HepG2 (cell line): Measurements from ENCODE around the gene ITLN1. TPM values are rescaled to one million over a fixed set of nuclear protein-coding genes. Genes with fewer than 3 reads are reported as not detected.
"Not testable (repeated sequence)": the region's sequence is repeated elsewhere in the genome, so short reads cannot be mapped to it uniquely, and the experiment has no call there.

Experiments
- ATAC-seq: fragments of 200-7000 bp; cut with Tn5 transposase; 3 replicates; pipeline ENCODE4 v1.9.1; 2020; ENCODE audit warnings: mild to moderate bottlenecking, moderate library complexity
- BruUV-seq: library from RNA; stranded (reverse); fragments of 400-500 nt; replicated peaks from 2 replicates; lab custom pipeline; 2021; lab: Mats Ljungman, UMichigan
- CTCF ChIA-PET: fragments of 300-600 bp; formaldehyde crosslinking; extraction: SDS; loops from one replicate; lab custom pipeline; 2021; ENCODE audit warnings: low total read pairs, inconsistent platforms, low intra/inter-chr PET ratio; lab: Yijun Ruan, JAX
- POLR2A ChIA-PET: fragments of 350-600 bp; sonication (Branson Sonifier 250); formaldehyde crosslinking; loops from one replicate; lab custom pipeline; 2020; ENCODE audit warnings: antibody characterized with exemption, inconsistent platforms; lab: Yijun Ruan, JAX
- DNase-seq: peaks from one replicate; pipeline ENCODE4 v3.0.0-alpha.2; 2015; ENCODE audit warnings: low spot score
- FAIRE-seq: peaks from 3 replicates; lab custom pipeline; 2011; peaks lifted over from hg19 to GRCh38; lab: Jason Lieb, UNC
- H2AFZ ChIP-seq: one replicate; pipeline ENCODE4 v1.6.1; 2011; ENCODE audit warnings: low read length, inconsistent platforms
- H3K27ac ChIP-seq: fragments of 300-600 bp; 3 replicates; pipeline ENCODE4 v1.8.0; 2011; ENCODE audit warnings: mixed run types, mild to moderate bottlenecking, mixed read lengths, low read length, inconsistent platforms; ENCODE audit not compliant: insufficient read depth; ENCODE audit errors: extremely low read length
- H3K27me3 ChIP-seq, 2 experiments: fragments of 200-600 bp in 1 of 2; 2 replicates in 1 of 2; 3 replicates in 1 of 2; pipeline versions ENCODE4 v1.6.0 to v1.8.0; 2011; ENCODE audit warnings: low read length in 2 of 2, mild to moderate bottlenecking in 2 of 2, moderate library complexity in 2 of 2, inconsistent platforms in 1 of 2; ENCODE audit not compliant: insufficient read depth in 2 of 2, control insufficient read depth in 1 of 2
- H3K36me3 ChIP-seq, 2 experiments: fragments of 200-600 bp in 1 of 2; replicated peaks in 1 of 2; 2 replicates in 1 of 2; 3 replicates in 1 of 2; pipeline versions ENCODE4 v1.5.1 to v1.8.0; 2011; ENCODE audit warnings: low read length in 2 of 2, inconsistent platforms in 1 of 2; ENCODE audit not compliant: insufficient read depth in 2 of 2, control insufficient read depth in 1 of 2
- H3K4me1 ChIP-seq: 2 replicates; pipeline ENCODE4 v1.5.1; 2012; ENCODE audit warnings: low read length, inconsistent platforms; ENCODE audit not compliant: insufficient read depth
- H3K4me2 ChIP-seq: 2 replicates; pipeline ENCODE4 v1.6.0; 2011; ENCODE audit warnings: low read depth, low read length, inconsistent platforms
- H3K4me3 ChIP-seq, 3 experiments: fragments of 200-600 bp in 1 of 3; sonication (generic), shearing (Covaris generic) in 1 of 3; replicated peaks in 1 of 3; 2 replicates each; pipeline ENCODE4 v1.5.1; 2011 to 2016; ENCODE audit warnings: low read length in 3 of 3, inconsistent platforms in 2 of 3, low read depth in 2 of 3, mild to moderate bottlenecking in 2 of 3, control low read depth in 1 of 3, mixed read lengths in 1 of 3; ENCODE audit not compliant: insufficient read depth in 1 of 3
- H3K79me2 ChIP-seq: one replicate; pipeline ENCODE4 v1.6.1; 2011; ENCODE audit warnings: low read length, inconsistent platforms; ENCODE audit not compliant: insufficient read depth
- H3K9ac ChIP-seq: 2 replicates; pipeline ENCODE4 v1.6.0; 2011; ENCODE audit warnings: mild to moderate bottlenecking, low read depth, low read length, inconsistent platforms; ENCODE audit not compliant: insufficient read depth
- H3K9me3 ChIP-seq: 2 replicates; pipeline ENCODE4 v1.5.1; 2012; ENCODE audit warnings: mild to moderate bottlenecking, low read length
- H4K20me1 ChIP-seq: 2 replicates; pipeline ENCODE4 v1.6.0; 2011; ENCODE audit warnings: inconsistent platforms, mild to moderate bottlenecking, low read length, moderate library complexity; ENCODE audit not compliant: insufficient read depth
- THAP9 ChIP-seq: sonication (generic); formaldehyde crosslinking; IDR thresholded peaks from 2 replicates; pipeline ENCODE4; 2020; ENCODE audit warnings: missing genetic modification reagents, mild to moderate bottlenecking, borderline replicate concordance
- ZNF432 ChIP-seq: sonication (generic); formaldehyde crosslinking; IDR thresholded peaks from 2 replicates; pipeline ENCODE4 v1.5.0; 2020; ENCODE audit warnings: missing genetic modification reagents, mild to moderate bottlenecking, borderline replicate concordance
- ZNF652 ChIP-seq: IDR thresholded peaks from 2 replicates; pipeline ENCODE4 v1.6.1; 2016; ENCODE audit warnings: low read depth, borderline replicate concordance
- WGBS: methylation state at CpG from one replicate; pipeline ENCODE4 v1.1.6; 2017; ENCODE audit warnings: low lambda C conversion rate; 5-methylcytosine and 5-hydroxymethylcytosine counted together
- in situ Hi-C: cut with HindIII; loops from 2 replicates; pipeline ENCODE4 v1.10.0; 2017; ENCODE audit warnings: low pct_unique_long_range_greater_than_20kb; ENCODE audit not compliant: extremely low pct_ligation_motif_present
- intact Hi-C: fragments of 100-400 bp; cut with micrococcal nuclease; formaldehyde crosslinking; loops from one replicate; pipeline ENCODE4 v1.10.0; 2022; ENCODE audit not compliant: unreplicated experiment
- polyA plus RNA-seq, 8 experiments: library from polyadenylated mRNA; depleted of rRNA in 3 of 8; stranded (reverse) in 7 of 8; unstranded in 1 of 8; fragments of >200 nt; fragmentation: Illumina TruSeq in 4 of 8; extraction: Trizol in 4 of 8; gene quantifications; 2 replicates each; pipeline versions ENCODE4 v1.2.1 to v1.2.3, GENCODE V29; 2011 to 2016; ENCODE audit warnings: low read depth in 4 of 8, missing spikeins in 1 of 8, mixed read lengths in 1 of 8; ENCODE audit not compliant: insufficient read depth in 1 of 8
- total RNA-seq, 5 experiments: library from RNA; depleted of rRNA; stranded (reverse); fragments of >200 nt; fragmentation: Illumina TruSeq; extraction: Trizol; gene quantifications; 2 replicates each; pipeline ENCODE4 v1.2.3, GENCODE V29; 2016; ENCODE audit warnings: low read depth in 1 of 5
- TF ChIP-seq, protein P1 (sequence below): sonication (generic); formaldehyde crosslinking; IDR thresholded peaks from 2 replicates; pipeline ENCODE4 v1.5.0; 2020; ENCODE audit warnings: mild to moderate bottlenecking, missing genetic modification reagents, borderline replicate concordance

Gene ITLN1
- total and polyA plus RNA-seq, 2 of the 13 experiments (the other 11 are each of a cell fraction or from before 2014, with no cell fraction given) = not detected

- TF ChIP-seq, protein P1, sequence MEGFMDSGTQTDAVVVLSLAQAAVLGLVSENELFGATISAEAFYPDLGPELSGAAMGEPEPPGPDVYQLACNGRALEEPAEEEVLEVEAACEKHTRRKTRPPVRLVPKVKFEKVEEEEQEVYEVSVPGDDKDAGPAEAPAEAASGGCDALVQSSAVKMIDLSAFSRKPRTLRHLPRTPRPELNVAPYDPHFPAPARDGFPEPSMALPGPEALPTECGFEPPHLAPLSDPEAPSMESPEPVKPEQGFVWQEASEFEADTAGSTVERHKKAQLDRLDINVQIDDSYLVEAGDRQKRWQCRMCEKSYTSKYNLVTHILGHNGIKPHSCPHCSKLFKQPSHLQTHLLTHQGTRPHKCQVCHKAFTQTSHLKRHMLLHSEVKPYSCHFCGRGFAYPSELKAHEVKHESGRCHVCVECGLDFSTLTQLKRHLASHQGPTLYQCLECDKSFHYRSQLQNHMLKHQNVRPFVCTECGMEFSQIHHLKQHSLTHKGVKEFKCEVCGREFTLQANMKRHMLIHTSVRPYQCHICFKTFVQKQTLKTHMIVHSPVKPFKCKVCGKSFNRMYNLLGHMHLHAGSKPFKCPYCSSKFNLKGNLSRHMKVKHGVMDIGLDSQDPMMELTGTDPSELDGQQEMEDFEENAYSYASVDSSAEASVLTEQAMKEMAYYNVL = no peak
- no peak for TF ChIP-seq THAP9 (CRISPR knock-in tag)
- no peak for TF ChIP-seq ZNF432
- no peak for TF ChIP-seq ZNF652
- TF ChIP-seq, all 625 proteins: peak for 0
Observed at GRCh38 chr1:160882582-160882981, 2.4 kb downstream of the ITLN1 start (continued).

DNA sequence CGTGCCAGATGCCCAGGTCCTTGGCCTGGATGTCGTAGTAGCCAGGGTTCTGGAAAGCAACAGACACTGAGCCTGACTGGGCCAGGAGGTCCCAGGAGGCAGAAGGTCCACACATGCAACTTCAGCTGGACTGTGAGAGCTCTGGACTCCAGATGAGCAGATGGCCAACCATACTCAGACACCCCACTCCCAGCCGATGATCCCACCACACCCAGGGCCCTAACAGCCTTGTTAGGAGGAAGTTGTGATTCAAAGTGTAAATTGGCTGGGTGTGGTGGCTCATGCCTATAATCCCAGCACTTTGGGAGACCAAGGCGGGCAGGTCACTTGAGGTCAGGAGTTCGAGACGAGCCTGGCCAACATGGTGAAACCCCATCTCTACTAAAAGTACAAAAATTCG, 3.7 kb downstream of the ITLN1 start:
- FAIRE-seq, H3K79me2 ChIP-seq, BruUV-seq, H3K4me2 ChIP-seq, H3K27ac ChIP-seq, POLR2A ChIA-PET, H3K4me3 ChIP-seq, H3K27me3 ChIP-seq, CTCF ChIA-PET, H3K36me3 ChIP-seq, H4K20me1 ChIP-seq, H3K9ac ChIP-seq, intact Hi-C loops, ATAC-seq, H3K9me3 ChIP-seq, H2AFZ ChIP-seq, H3K4me1 ChIP-seq, DNase-seq: not testable (repeated sequence)
- 53% methylated on average over 7 of the region's 7 CpGs for WGBS
- in situ Hi-C loops = loop anchor here (10.0 kb wide), 1 partner anchor 46 kb away; no protein-coding TSS in a partner anchor
